Central memory CD8-positive, alpha-beta T cell (primary cell): ENCODE data around the gene INF2.

Experiments used
- ATAC-seq: fragments of 150-1000 bp; cut with Tn5 transposase; replicated peaks from 2 replicates; pipeline ENCODE4 v1.10.0; 2022; ENCODE audit warnings: mild to moderate bottlenecking, moderate FRiP score, moderate number of reproducible peaks; ENCODE audit not compliant: poor library complexity, severe bottlenecking; ENCODE audit errors: extremely low read depth
- DNase-seq, 2 donors: peaks; one replicate each; pipeline ENCODE4 v3.0.0; 2021; ENCODE audit warnings: low spot score in 2 of 2
- H3K27ac Mint-ChIP-seq: one replicate; pipeline ENCODE4 v1.8.0; 2022; ENCODE audit warnings: low read depth, mild to moderate bottlenecking, moderate library complexity, mixed read lengths
- H3K27me3 Mint-ChIP-seq: one replicate; pipeline ENCODE4 v1.8.0; 2022; ENCODE audit warnings: mixed read lengths
- H3K36me3 Mint-ChIP-seq: one replicate; pipeline ENCODE4 v1.8.0; 2022; ENCODE audit warnings: mild to moderate bottlenecking, moderate library complexity, mixed read lengths; ENCODE audit not compliant: insufficient read depth
- H3K4me1 Mint-ChIP-seq: one replicate; pipeline ENCODE4 v1.8.0; 2022; ENCODE audit warnings: mixed read lengths
- H3K4me3 Mint-ChIP-seq: one replicate; pipeline ENCODE4 v1.8.0; 2022; ENCODE audit warnings: mild to moderate bottlenecking, moderate library complexity, mixed read lengths
- H3K9me3 Mint-ChIP-seq: one replicate; pipeline ENCODE4 v1.8.0; 2022; ENCODE audit warnings: mixed read lengths

The INF2 gene

DNA sequence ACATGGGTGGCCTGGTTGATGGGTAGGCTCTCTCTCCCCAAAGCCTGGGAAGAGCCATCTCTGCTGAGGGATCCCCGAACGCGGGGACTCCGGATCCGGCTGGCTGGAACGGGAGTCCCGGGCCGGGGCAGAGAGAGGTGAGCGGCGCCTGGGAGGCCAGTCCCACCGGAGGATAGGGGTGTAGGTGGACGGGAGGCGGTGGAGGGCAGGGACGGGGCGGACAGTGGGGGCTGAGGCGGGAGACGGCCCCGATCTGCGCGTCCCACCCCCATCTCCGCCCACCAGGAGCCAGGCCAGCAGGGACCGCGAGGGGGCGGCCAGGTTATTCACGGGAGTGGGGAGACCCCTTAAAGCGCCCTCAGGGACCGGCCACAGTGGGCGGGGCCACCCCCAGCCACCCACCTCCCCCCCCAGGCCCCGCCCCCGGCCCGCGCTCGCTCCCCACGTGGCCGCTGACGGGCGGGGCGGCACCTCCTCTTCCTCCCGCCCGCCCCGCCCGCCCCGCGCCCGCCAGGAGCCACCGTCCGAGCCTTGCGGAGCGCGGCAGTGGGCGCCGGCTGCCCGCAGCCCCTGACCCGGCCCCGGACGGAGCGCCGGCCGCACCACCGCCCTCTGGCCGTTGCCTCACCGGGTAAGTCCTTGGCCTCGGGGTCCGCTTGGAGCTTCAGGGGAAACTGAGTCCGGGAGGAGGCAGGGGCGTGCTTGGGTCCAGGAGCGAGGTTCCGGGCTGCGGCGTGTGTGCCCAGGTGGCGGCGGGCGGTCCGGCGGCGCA lies at the start of gene INF2:
INF2 (plus strand) TSS at position 510 of the 772 bp plus-strand sequence. CDS start 11,748 bp downstream, outside the sequence.
- H3K9me3 Mint-ChIP-seq, result no peaks in the 10 kb centered on the region
- ATAC-seq, result peak; percentile 51
- no peaks in the 10 kb centered on the region for H3K36me3 Mint-ChIP-seq
- no peak for DNase-seq
- peak within 1 kb of the TSS; percentile 73 for H3K4me3 Mint-ChIP-seq
- no peak within 1 kb of the TSS for H3K27ac Mint-ChIP-seq
- H3K4me1 Mint-ChIP-seq, result peaks cover 18% of the 10 kb centered on the region
- H3K27me3 Mint-ChIP-seq, result no peaks in the 10 kb centered on the region

DNA sequence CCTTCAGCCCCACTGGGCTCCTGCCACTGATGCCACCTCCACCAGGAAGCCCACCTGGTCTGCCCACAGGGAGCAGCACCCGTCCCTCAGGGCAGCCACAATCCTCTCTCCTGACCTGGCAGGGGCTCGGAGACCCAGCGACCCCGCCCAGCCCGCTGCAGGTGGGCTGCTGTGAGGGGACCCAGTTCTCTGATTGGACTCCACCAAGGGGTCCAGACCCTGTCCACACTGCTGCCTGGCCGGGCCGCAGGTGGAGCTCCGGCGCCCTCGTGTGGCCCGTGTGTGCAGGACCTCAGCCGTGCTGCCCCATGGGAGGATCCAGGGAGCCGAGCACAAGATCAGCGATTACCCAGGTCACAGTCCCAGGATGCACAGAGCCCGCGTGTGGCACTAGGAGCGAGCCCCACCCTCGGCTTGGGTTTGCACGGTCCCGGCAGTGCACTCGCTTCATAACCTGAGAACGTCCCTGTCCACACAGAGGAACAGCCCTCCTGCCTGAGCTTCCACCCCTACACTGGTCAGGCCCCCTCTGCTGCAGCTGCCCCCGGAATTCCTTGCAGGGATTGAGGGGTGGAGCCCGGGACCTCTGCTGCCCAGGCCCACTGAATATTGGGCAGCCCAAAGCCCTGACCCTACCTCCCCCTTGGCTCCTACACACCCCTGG lies 49.4 kb upstream of the INF2 start:
- DNase-seq, result no peak

DNA sequence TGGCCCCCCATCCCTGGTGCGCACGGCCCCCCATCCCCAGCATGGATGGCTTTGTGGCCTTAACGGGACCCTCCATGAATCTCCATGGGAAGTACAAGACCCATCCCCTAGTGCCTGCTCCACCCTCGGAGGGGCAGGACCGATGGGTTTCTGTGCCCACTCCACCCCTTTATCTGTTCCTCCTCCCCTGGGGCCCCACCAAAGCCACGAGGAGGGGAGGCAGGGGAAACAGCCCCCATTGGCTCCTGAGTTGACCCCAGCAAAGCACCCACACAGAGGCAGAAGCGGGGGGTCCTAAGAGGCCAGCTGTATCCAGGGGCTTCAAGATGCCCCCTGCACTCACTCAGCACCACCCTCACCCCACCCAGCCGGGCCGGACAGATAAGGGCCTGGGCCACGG lies 48.7 kb upstream of the INF2 start:
- H3K27me3 Mint-ChIP-seq, result peaks cover 38% of the 10 kb centered on the region
- no peak overlapping the region for H3K27ac Mint-ChIP-seq
- H3K9me3 Mint-ChIP-seq, result peaks cover 5% of the 10 kb centered on the region
- no peaks in the 10 kb centered on the region for H3K4me1 Mint-ChIP-seq
- H3K36me3 Mint-ChIP-seq, result no peaks in the 10 kb centered on the region
- DNase-seq (no peak), ATAC-seq (no peak)
- no peak overlapping the region for H3K4me3 Mint-ChIP-seq

More for the DNA sequence above, 49.4 kb upstream of the INF2 start:
- peaks cover 39% of the 10 kb centered on the region for H3K27me3 Mint-ChIP-seq
- ATAC-seq, result peak; percentile 19
- no peaks in the 10 kb centered on the region for H3K36me3 Mint-ChIP-seq
- H3K9me3 Mint-ChIP-seq, result peaks cover under 1% of the 10 kb centered on the region
- no peak overlapping the region for H3K27ac Mint-ChIP-seq
- H3K4me1 Mint-ChIP-seq, result no peaks in the 10 kb centered on the region
- no peak overlapping the region for H3K4me3 Mint-ChIP-seq

DNA sequence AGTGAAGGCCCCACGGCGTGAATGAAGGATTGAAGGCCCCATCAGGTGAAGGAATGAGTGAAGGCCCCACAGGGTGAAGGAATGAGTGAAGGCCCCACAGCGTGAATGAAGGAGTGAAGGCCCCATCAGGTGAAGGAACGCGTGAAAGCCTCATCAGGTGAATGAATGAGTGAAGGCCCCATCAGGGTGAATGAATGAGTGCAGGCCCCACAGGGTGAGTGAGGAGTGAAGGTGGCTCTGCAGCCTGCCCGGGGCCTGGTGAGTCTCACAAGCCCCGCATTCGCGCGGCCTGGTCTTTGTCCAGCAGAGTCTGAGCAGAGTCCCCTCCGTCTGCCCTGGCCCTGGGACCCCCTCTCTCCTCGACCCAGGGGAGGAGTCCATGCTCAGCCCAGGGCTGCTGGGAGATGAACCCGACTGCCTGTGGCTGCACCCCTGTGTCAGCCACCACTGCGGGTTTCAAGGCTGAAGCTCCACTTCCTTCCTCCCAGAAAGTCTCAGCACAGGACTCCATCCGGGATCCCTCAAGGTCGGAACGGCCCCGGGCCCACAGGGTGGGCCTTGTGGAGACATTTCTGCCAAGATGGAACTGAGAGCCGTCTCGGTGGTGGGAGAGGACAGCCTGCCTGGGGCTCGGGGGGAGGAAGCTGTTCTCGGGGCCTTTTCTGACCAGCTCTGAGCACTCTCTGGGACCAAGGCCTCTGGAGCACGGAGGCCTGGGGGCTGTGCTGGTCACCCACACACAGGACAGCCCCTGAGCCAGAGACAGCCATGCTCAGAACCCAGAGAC lies 47.5 kb upstream of the INF2 start:
- no peak overlapping the region for H3K27ac Mint-ChIP-seq

GRCh38 chr14:104642540-104642868 lies 46.9 kb upstream of the INF2 start:
- peaks cover 36% of the 10 kb centered on the region for H3K27me3 Mint-ChIP-seq

More for the DNA sequence above, 47.5 kb upstream of the INF2 start:
- Mint-ChIP-seq H3K36me3 (no peaks in the 10 kb centered on the region), H3K9me3 (peaks cover 5% of the 10 kb centered on the region), H3K27me3 (peaks cover 38% of the 10 kb centered on the region), H3K4me3 (no peak overlapping the region), H3K4me1 (no peaks in the 10 kb centered on the region)
- ATAC-seq, result no peak
- DNase-seq, result no peak

GRCh38 chr14:104643306-104643705 lies 46.1 kb upstream of the INF2 start:
- Mint-ChIP-seq H3K9me3 (peaks cover 5% of the 10 kb centered on the region), H3K36me3 (no peaks in the 10 kb centered on the region), H3K4me3 (no peak overlapping the region), H3K27me3 (peaks cover 28% of the 10 kb centered on the region), H3K27ac (no peak overlapping the region), H3K4me1 (no peaks in the 10 kb centered on the region)
- no peak for DNase-seq
- ATAC-seq, result no peak

More at GRCh38 chr14:104642540-104642868, 46.9 kb upstream of the INF2 start:
- H3K9me3 Mint-ChIP-seq, result peaks cover 5% of the 10 kb centered on the region
- DNase-seq (no peak), ATAC-seq (no peak)
- no peaks in the 10 kb centered on the region for H3K4me1 Mint-ChIP-seq
- H3K4me3 Mint-ChIP-seq, result no peak overlapping the region
- no peaks in the 10 kb centered on the region for H3K36me3 Mint-ChIP-seq
- no peak overlapping the region for H3K27ac Mint-ChIP-seq

DNA sequence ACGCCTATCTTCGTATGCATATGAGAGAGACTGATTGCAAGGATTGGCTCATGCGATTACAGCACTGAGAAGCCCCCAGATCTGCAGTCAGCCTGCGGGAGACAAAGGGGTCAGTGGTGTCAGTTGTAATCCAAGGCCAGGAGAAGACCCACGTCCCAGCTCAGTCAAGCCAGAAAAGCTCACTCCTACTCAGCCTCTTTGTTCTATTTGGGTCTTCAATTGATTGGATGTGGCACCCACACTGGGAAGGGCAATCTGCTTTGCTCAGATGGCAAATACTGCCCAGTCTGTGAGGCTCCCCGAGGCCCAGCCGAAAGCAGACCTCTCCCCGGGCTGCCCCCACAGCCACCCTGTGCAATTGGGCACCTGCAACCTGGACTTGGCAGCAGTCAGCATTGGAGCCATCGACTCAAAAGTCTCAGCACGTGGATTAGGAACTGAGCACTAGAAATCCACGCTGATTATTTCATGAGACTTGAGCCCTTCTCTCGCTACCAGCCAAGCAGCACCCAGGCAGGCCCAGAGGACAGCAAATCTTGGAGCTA lies 45.3 kb upstream of the INF2 start:
- Mint-ChIP-seq H3K4me1 (no peaks in the 10 kb centered on the region), H3K27me3 (peaks cover 25% of the 10 kb centered on the region), H3K4me3 (no peak overlapping the region), H3K27ac (no peak overlapping the region), H3K9me3 (peaks cover 5% of the 10 kb centered on the region), H3K36me3 (no peaks in the 10 kb centered on the region)
- no peak for DNase-seq
- ATAC-seq, result no peak

DNA sequence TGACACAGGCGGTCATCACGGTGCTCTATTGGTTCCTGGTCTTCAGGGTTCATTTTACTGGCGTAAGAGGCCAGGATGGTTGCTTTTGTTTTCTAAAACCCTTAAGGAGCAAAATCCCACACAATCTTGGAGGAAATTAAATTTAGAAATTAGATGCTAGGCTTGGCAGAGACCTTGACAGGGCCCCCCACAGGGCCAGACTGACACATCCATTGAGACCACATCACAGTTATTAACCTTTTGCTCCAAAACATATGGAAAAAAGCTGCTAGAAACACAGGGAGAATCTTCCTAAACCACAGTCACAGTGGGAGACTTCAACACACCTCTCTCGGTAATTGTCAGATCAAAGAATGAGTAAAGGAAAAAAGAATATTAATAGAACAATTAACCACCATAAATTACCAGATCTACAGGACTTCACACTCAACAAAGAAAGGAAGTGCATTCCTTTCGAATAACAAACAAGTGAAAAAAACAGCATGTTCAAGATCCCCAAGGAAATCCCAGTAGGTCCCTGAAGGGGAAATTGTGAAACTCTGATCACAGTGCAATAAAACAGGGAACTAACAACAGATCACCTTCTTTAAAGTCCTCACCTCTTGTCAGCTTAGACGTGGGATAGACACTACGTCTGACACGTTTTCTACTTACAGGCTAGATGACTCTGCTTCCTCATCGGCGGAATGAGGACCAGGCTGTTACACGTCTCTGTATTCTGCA lies 44.6 kb upstream of the INF2 start:
- no peak for DNase-seq
- H3K4me3 Mint-ChIP-seq, result no peak overlapping the region
- no peak overlapping the region for H3K27ac Mint-ChIP-seq

GRCh38 chr14:104647467-104648043 lies 41.9 kb upstream of the INF2 start:
- Mint-ChIP-seq H3K27ac (no peak overlapping the region), H3K4me1 (no peaks in the 10 kb centered on the region), H3K9me3 (peaks cover 6% of the 10 kb centered on the region), H3K36me3 (peaks cover 1% of the 10 kb centered on the region), H3K27me3 (peaks cover 22% of the 10 kb centered on the region), H3K4me3 (no peak overlapping the region)
- DNase-seq (no peak), ATAC-seq (no peak)

More for the DNA sequence above, 44.6 kb upstream of the INF2 start:
- peaks cover 5% of the 10 kb centered on the region for H3K9me3 Mint-ChIP-seq
- no peak for ATAC-seq
- no peaks in the 10 kb centered on the region for H3K4me1 Mint-ChIP-seq
- peaks cover 25% of the 10 kb centered on the region for H3K27me3 Mint-ChIP-seq
- no peaks in the 10 kb centered on the region for H3K36me3 Mint-ChIP-seq

DNA sequence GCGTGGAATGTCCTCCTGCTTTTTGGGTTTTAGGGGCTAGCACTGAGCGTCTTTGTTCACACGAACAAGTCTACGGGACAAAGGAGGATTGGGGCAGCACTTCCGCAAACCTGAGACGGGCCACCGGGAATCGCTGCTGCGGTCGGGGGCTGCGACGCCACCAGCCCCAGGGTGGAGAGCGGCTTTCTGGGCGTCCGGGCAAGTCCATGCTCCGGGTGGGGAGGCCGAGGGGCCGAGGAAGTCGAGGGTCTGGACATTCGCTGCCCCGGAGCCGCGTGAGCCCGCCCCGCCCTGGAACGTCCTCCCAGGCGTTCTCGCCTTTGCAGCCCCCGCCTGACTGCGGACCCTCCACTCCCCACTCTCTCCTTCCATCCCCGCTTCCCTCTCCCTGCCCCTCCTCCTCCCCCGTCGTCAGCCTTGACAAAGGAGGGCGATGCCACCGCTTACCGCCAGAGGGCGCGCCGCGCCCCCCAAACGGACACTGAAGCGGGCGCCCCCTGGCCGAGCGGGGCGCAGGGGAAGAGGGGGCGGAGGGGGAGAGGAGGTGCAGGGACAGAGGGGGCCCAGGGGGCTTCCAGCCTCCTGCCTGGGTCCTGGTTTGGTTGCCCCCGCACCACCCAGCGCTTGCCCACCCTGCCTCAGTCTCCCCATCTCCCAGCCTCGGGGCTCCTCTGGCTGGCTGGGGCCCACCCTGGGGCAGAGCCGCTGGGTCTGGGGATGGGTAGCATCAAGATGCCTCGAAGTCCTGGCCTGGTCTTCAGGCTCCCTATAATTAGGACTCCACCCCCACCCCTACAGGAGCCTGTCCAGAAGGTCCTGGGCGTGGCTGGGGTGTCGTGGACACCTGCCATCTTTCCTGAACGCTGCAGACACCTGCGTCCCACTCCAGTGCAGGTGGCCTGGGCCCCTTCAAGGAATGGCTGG lies 39.1 kb upstream of the INF2 start:
- H3K36me3 Mint-ChIP-seq, result peaks cover 1% of the 10 kb centered on the region
- peaks cover 7% of the 10 kb centered on the region for H3K9me3 Mint-ChIP-seq
- no peaks in the 10 kb centered on the region for H3K4me1 Mint-ChIP-seq
- H3K27ac Mint-ChIP-seq, result no peak overlapping the region
- peak overlapping the region; percentile 16 for H3K4me3 Mint-ChIP-seq
- no peak for ATAC-seq
- peak; percentile 45 to 52 for DNase-seq
- peaks cover 15% of the 10 kb centered on the region for H3K27me3 Mint-ChIP-seq
